ENCODE data around the gene PRDM8. TPM values are rescaled to one million over a fixed set of nuclear protein-coding genes. Genes with fewer than 3 reads are reported as not detected.
A peak's percentile ranks its signal among the peaks of the same experiment; 100 is the strongest.

Gene PRDM8
- total RNA-seq, 4 donors from 2014 or later, result 1.4 to 5.2 (median 3.2) TPM

GRCh38 chr4:80183250-80184052, 13.9 kb upstream of the PRDM8 start:
- TF ChIP-seq, protein P1, sequence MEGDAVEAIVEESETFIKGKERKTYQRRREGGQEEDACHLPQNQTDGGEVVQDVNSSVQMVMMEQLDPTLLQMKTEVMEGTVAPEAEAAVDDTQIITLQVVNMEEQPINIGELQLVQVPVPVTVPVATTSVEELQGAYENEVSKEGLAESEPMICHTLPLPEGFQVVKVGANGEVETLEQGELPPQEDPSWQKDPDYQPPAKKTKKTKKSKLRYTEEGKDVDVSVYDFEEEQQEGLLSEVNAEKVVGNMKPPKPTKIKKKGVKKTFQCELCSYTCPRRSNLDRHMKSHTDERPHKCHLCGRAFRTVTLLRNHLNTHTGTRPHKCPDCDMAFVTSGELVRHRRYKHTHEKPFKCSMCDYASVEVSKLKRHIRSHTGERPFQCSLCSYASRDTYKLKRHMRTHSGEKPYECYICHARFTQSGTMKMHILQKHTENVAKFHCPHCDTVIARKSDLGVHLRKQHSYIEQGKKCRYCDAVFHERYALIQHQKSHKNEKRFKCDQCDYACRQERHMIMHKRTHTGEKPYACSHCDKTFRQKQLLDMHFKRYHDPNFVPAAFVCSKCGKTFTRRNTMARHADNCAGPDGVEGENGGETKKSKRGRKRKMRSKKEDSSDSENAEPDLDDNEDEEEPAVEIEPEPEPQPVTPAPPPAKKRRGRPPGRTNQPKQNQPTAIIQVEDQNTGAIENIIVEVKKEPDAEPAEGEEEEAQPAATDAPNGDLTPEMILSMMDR (IDR thresholded peaks at IDR 0.05), result no peak
- ATAC-seq (ENCODE audit: low FRiP score) (peak; percentile 66), DNase-seq (ENCODE audit: low spot score) (no peak)

- ATAC-seq (ENCODE audit: low FRiP score) (peak; percentile 94), DNase-seq (ENCODE audit: low spot score) (peak; percentile 72)
- TF ChIP-seq, protein P1 (IDR thresholded peaks at IDR 0.05), result peak in 2 of 3 donors; percentile 59 to 88
Measured at GRCh38 chr4:80184053-80184824, 13.1 kb upstream of the PRDM8 start.

DNA sequence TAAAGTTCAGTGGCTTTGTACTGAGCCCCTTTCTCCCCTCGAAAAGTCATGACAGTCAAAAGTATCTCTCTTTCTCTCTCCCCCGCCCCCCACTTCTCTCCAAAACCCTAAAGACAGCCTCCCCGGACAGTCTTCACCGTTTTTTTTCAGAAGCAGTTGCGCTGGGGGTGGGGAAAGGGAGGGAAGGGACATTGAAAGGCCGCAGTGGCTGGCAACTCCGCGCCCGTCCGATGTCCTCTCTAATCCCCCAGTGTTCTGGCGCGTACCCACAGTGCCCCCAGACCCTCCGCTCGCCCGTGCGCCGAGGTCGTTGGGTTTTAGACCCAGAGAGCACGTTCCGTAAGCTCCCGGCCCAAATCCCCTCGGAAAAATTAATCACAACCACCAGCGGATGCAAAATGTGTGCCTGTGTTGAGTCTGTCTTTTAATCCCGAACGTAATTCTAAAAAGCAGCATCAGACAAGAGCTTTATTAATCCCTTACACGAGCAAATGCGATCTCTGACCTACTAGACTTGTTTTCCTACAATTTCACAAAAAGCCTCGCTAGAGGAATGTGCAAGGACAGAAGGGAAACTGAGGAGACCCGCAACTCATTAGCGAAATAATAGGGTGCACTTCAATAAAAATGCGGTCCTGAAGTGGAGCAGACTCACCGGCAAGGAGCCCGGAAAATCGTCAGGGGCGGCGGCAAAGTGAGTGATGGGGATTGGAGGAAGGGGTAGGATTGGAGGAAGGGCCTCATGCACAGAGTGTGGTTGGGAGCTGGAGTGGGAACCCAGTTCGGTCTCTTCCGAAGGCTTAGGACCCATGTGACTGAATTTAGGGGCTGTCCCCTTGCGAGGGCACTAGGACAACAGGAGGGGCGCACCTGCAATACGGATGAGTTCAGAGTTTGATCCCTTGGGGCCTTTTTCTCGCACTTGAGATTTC, 12.2 kb upstream of the PRDM8 start:
- ATAC-seq (ENCODE audit: low FRiP score) (no peak), DNase-seq (ENCODE audit: low spot score) (no peak)
- TF ChIP-seq, protein P1 (IDR thresholded peaks at IDR 0.05), result no peak

DNA sequence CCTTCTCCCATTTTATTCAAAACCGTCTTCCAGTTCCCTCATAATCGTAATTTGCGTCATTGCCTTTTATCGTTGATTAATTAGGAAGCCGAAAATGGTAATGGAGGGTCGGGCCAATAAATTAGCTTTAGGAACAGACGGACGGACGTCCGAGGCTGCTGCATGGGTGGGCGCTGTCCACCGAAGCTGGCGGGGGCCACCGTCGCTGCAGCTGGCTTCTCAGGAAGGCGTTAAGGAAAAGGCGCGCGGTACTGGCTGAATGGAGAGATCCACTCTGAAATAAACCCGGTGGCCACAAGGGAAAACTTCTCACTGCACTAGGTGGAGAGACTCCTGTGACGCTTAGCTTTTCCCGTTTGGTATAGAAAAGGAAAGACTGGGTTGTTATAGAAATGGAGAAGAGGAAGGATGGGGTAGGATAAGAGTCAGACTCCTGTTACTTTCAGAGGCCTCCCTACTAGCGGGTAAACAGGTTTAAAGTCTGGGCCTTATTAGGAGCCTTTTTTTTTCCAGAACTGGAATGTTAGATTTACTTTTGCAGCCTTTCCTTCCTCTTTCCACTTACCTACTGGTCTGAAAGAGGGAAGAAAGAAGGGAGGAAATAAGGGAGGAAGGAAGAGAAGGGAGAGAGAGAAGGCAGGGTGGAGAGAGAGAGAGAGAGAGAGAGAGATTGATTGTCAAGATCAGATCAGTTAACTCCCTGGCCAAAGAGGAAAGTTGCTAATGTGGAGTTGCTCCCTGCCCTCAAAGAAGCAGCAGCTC, 11.3 kb upstream of the PRDM8 start:
- TF ChIP-seq, protein P1 (IDR thresholded peaks at IDR 0.05), result no peak
- DNase-seq (ENCODE audit: low spot score) (no peak), ATAC-seq (ENCODE audit: low FRiP score) (no peak)

DNA sequence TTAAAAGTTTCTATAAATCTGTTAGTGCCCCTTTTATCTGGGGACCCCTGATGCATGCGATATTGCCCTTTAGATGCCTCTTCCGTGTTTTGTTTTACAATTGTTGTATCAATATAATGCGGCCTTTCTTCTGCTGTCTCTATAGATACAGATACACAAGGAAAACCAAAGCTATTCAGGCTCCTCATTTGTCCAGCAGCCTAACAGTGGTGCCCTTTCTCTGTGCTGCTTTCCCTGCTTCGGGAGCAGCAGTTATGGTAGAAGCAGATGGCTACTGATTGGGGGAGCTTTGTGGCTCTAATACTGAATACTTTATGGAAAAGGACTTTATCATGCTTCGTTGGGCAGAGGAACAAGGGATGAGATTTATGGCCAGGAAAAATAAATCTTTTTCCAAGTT, 10.6 kb upstream of the PRDM8 start:
- no peak for ATAC-seq (ENCODE audit: low FRiP score)
- DNase-seq (ENCODE audit: low spot score), result no peak
- TF ChIP-seq, protein P1 (IDR thresholded peaks at IDR 0.05), result no peak

- TF ChIP-seq, protein P1 (IDR thresholded peaks at IDR 0.05), result no peak
- ATAC-seq (ENCODE audit: low FRiP score) (no peak), DNase-seq (ENCODE audit: low spot score) (no peak)
Measured at GRCh38 chr4:80187677-80188076, 9.6 kb upstream of the PRDM8 start.
